Measurements from ENCODE around the gene SRGAP2B. TPM values are rescaled to one million over a fixed set of nuclear protein-coding genes. Genes with fewer than 3 reads are reported as not detected.
"Not testable (repeated sequence)": the region's sequence is repeated elsewhere in the genome, so short reads cannot be mapped to it uniquely, and the experiment has no call there.

Gene SRGAP2B
- total and polyA plus RNA-seq, 4 donors, result 2.4 to 14.3 (median 6.2) TPM

GRCh38 chr1:145058184-145058583 is 36.9 kb downstream of the SRGAP2B start:
- H3K36me3 ChIP-seq (ENCODE audit: control insufficient read depth in 4 of 4, insufficient read depth in 3 of 4, low read depth in 1 of 4, low read length in 3 of 4); H3K4me3 ChIP-seq (ENCODE audit: low read depth in 1 of 3, low read length in 3 of 3); H3K9me3 ChIP-seq (ENCODE audit: control insufficient read depth in 4 of 4, low read length in 3 of 4); H3K4me1 ChIP-seq (ENCODE audit: control insufficient read depth in 4 of 4, insufficient read depth in 4 of 4, low read length in 3 of 4); H3K9ac ChIP-seq (ENCODE audit: low read depth in 1 of 2, low read length in 2 of 2); H3K27ac ChIP-seq (ENCODE audit: low read depth in 1 of 2, low read length in 2 of 2); DNase-seq (ENCODE audit: low spot score); H3K27me3 ChIP-seq (ENCODE audit: control insufficient read depth in 4 of 4, insufficient read depth in 4 of 4, low read length in 3 of 4): not testable (repeated sequence)
- WGBS, result no CpG with 5 or more reads among the region's 3 CpGs

GRCh38 chr1:145055217-145055760 is 39.8 kb downstream of the SRGAP2B start:
- not testable (repeated sequence) for H3K9ac ChIP-seq (ENCODE audit: low read depth in 1 of 2, low read length in 2 of 2); H3K4me3 ChIP-seq (ENCODE audit: low read depth in 1 of 3, low read length in 3 of 3); H3K27ac ChIP-seq (ENCODE audit: low read depth in 1 of 2, low read length in 2 of 2); H3K4me1 ChIP-seq (ENCODE audit: control insufficient read depth in 4 of 4, insufficient read depth in 4 of 4, low read length in 3 of 4); DNase-seq (ENCODE audit: low spot score); H3K9me3 ChIP-seq (ENCODE audit: control insufficient read depth in 4 of 4, low read length in 3 of 4); H3K36me3 ChIP-seq (ENCODE audit: control insufficient read depth in 4 of 4, insufficient read depth in 3 of 4, low read depth in 1 of 4, low read length in 3 of 4); H3K27me3 ChIP-seq (ENCODE audit: control insufficient read depth in 4 of 4, insufficient read depth in 4 of 4, low read length in 3 of 4)
- WGBS, result no CpG with 5 or more reads among the region's 4 CpGs

- not testable (repeated sequence) for H3K4me1 ChIP-seq (ENCODE audit: control insufficient read depth in 4 of 4, insufficient read depth in 4 of 4, low read length in 3 of 4); H3K9me3 ChIP-seq (ENCODE audit: control insufficient read depth in 4 of 4, low read length in 3 of 4); H3K27ac ChIP-seq (ENCODE audit: low read depth in 1 of 2, low read length in 2 of 2); H3K36me3 ChIP-seq (ENCODE audit: control insufficient read depth in 4 of 4, insufficient read depth in 3 of 4, low read depth in 1 of 4, low read length in 3 of 4); H3K9ac ChIP-seq (ENCODE audit: low read depth in 1 of 2, low read length in 2 of 2); H3K4me3 ChIP-seq (ENCODE audit: low read depth in 1 of 3, low read length in 3 of 3); H3K27me3 ChIP-seq (ENCODE audit: control insufficient read depth in 4 of 4, insufficient read depth in 4 of 4, low read length in 3 of 4); DNase-seq (ENCODE audit: low spot score)
- WGBS, result no CpG with 5 or more reads among the region's 4 CpGs
These were observed 41.7 kb downstream of the SRGAP2B start for GRCh38 chr1:145053428-145053827.

- no CpG with 5 or more reads among the region's 10 CpGs for WGBS
- not testable (repeated sequence) for H3K27me3 ChIP-seq (ENCODE audit: control insufficient read depth in 4 of 4, insufficient read depth in 4 of 4, low read length in 3 of 4); H3K9me3 ChIP-seq (ENCODE audit: control insufficient read depth in 4 of 4, low read length in 3 of 4); H3K4me3 ChIP-seq (ENCODE audit: low read depth in 1 of 3, low read length in 3 of 3); H3K4me1 ChIP-seq (ENCODE audit: control insufficient read depth in 4 of 4, insufficient read depth in 4 of 4, low read length in 3 of 4); H3K27ac ChIP-seq (ENCODE audit: low read depth in 1 of 2, low read length in 2 of 2); DNase-seq (ENCODE audit: low spot score); H3K9ac ChIP-seq (ENCODE audit: low read depth in 1 of 2, low read length in 2 of 2); H3K36me3 ChIP-seq (ENCODE audit: control insufficient read depth in 4 of 4, insufficient read depth in 3 of 4, low read depth in 1 of 4, low read length in 3 of 4)
These were observed 42.9 kb downstream of the SRGAP2B start for GRCh38 chr1:145052019-145052776.

- not testable (repeated sequence) for H3K4me3 ChIP-seq (ENCODE audit: low read depth in 1 of 3, low read length in 3 of 3); H3K27me3 ChIP-seq (ENCODE audit: control insufficient read depth in 4 of 4, insufficient read depth in 4 of 4, low read length in 3 of 4); H3K36me3 ChIP-seq (ENCODE audit: control insufficient read depth in 4 of 4, insufficient read depth in 3 of 4, low read depth in 1 of 4, low read length in 3 of 4); H3K27ac ChIP-seq (ENCODE audit: low read depth in 1 of 2, low read length in 2 of 2); H3K9me3 ChIP-seq (ENCODE audit: control insufficient read depth in 4 of 4, low read length in 3 of 4); H3K9ac ChIP-seq (ENCODE audit: low read depth in 1 of 2, low read length in 2 of 2); H3K4me1 ChIP-seq (ENCODE audit: control insufficient read depth in 4 of 4, insufficient read depth in 4 of 4, low read length in 3 of 4); DNase-seq (ENCODE audit: low spot score)
- WGBS, result no CpG with 5 or more reads among the region's 6 CpGs
These were observed 46.8 kb downstream of the SRGAP2B start for GRCh38 chr1:145048181-145048856.

- H3K27me3 ChIP-seq (ENCODE audit: control insufficient read depth in 4 of 4, insufficient read depth in 4 of 4, low read length in 3 of 4); H3K9me3 ChIP-seq (ENCODE audit: control insufficient read depth in 4 of 4, low read length in 3 of 4); H3K9ac ChIP-seq (ENCODE audit: low read depth in 1 of 2, low read length in 2 of 2); H3K4me3 ChIP-seq (ENCODE audit: low read depth in 1 of 3, low read length in 3 of 3); H3K27ac ChIP-seq (ENCODE audit: low read depth in 1 of 2, low read length in 2 of 2); DNase-seq (ENCODE audit: low spot score); H3K4me1 ChIP-seq (ENCODE audit: control insufficient read depth in 4 of 4, insufficient read depth in 4 of 4, low read length in 3 of 4); H3K36me3 ChIP-seq (ENCODE audit: control insufficient read depth in 4 of 4, insufficient read depth in 3 of 4, low read depth in 1 of 4, low read length in 3 of 4): not testable (repeated sequence)
- WGBS, result no CpG with 5 or more reads among the region's 1 CpG
These were observed 47.6 kb downstream of the SRGAP2B start for GRCh38 chr1:145047553-145047952.

GRCh38 chr1:145045571-145046273 is 49.4 kb downstream of the SRGAP2B start:
- H3K9me3 ChIP-seq (ENCODE audit: control insufficient read depth in 4 of 4, low read length in 3 of 4); H3K36me3 ChIP-seq (ENCODE audit: control insufficient read depth in 4 of 4, insufficient read depth in 3 of 4, low read depth in 1 of 4, low read length in 3 of 4); H3K27me3 ChIP-seq (ENCODE audit: control insufficient read depth in 4 of 4, insufficient read depth in 4 of 4, low read length in 3 of 4); H3K27ac ChIP-seq (ENCODE audit: low read depth in 1 of 2, low read length in 2 of 2); DNase-seq (ENCODE audit: low spot score); H3K4me3 ChIP-seq (ENCODE audit: low read depth in 1 of 3, low read length in 3 of 3); H3K4me1 ChIP-seq (ENCODE audit: control insufficient read depth in 4 of 4, insufficient read depth in 4 of 4, low read length in 3 of 4); H3K9ac ChIP-seq (ENCODE audit: low read depth in 1 of 2, low read length in 2 of 2): not testable (repeated sequence)
- WGBS, result no CpG with 5 or more reads among the region's 5 CpGs

- not testable (repeated sequence) for H3K27me3 ChIP-seq (ENCODE audit: control insufficient read depth in 4 of 4, insufficient read depth in 4 of 4, low read length in 3 of 4); H3K9me3 ChIP-seq (ENCODE audit: control insufficient read depth in 4 of 4, low read length in 3 of 4); H3K9ac ChIP-seq (ENCODE audit: low read depth in 1 of 2, low read length in 2 of 2); H3K36me3 ChIP-seq (ENCODE audit: control insufficient read depth in 4 of 4, insufficient read depth in 3 of 4, low read depth in 1 of 4, low read length in 3 of 4); H3K4me3 ChIP-seq (ENCODE audit: low read depth in 1 of 3, low read length in 3 of 3); H3K4me1 ChIP-seq (ENCODE audit: control insufficient read depth in 4 of 4, insufficient read depth in 4 of 4, low read length in 3 of 4); DNase-seq (ENCODE audit: low spot score); H3K27ac ChIP-seq (ENCODE audit: low read depth in 1 of 2, low read length in 2 of 2)
- WGBS, result no CpG with 5 or more reads among the region's 1 CpG
These were observed 53.6 kb downstream of the SRGAP2B start for GRCh38 chr1:145041519-145041918.

All from liver (tissue), 9 donors.